Ovary (tissue), 10 donors: ENCODE data around the gene NR5A2. TPM values are rescaled to one million over a fixed set of nuclear protein-coding genes. Genes with fewer than 3 reads are reported as not detected.

Source experiments
- DNase-seq, 5 donors: peaks; one replicate each; pipeline ENCODE4 v3.0.0-alpha.2; 2019 to 2020
- H3K27ac ChIP-seq, 2 donors: fragments of 200-600 bp; one replicate each; pipeline versions ENCODE4 v1.5.1 to v1.8.0; 2019 to 2022
- H3K27me3 ChIP-seq: fragments of 200-600 bp; one replicate; pipeline ENCODE4 v1.8.0; 2022
- H3K36me3 ChIP-seq: fragments of 200-600 bp; sonication (generic); one replicate; pipeline ENCODE4 v1.5.1; 2019
- H3K4me1 ChIP-seq: one replicate; pipeline ENCODE4 v1.8.1; 2013; ENCODE audit warnings: mild to moderate bottlenecking, moderate library complexity; ENCODE audit not compliant: insufficient read depth
- H3K4me3 ChIP-seq: fragments of 200-600 bp; sonication (generic); one replicate; pipeline ENCODE4 v1.5.1; 2017
- H3K9me3 ChIP-seq, 2 donors: fragments of 200-600 bp in 1 of 2; sonication (generic) in 1 of 2; one replicate each; pipeline versions ENCODE4 v1.5.1 to v1.8.1; 2013 to 2019; ENCODE audit warnings: mild to moderate bottlenecking in 1 of 2, moderate library complexity in 1 of 2
- CTCF ChIP-seq, 3 donors: fragments of 450-650 bp in 2 of 3; fragments of 200-600 bp in 1 of 3; IDR thresholded peaks; one replicate each; pipeline versions ENCODE4 v1.5.1 to v1.8.0; 2016 to 2022; ENCODE audit warnings: antibody characterized with exemption in 3 of 3, mild to moderate bottlenecking in 1 of 3
- EP300 ChIP-seq: sonication (generic); formaldehyde crosslinking; IDR thresholded peaks from one replicate; pipeline ENCODE4 v1.6.1; 2017; ENCODE audit warnings: antibody characterized with exemption
- POLR2A ChIP-seq: fragments of 450-650 bp; IDR thresholded peaks from one replicate; pipeline ENCODE4 v1.6.1; 2017; ENCODE audit warnings: antibody characterized with exemption, mild to moderate bottlenecking, moderate library complexity
- WGBS, 3 donors: extraction: QIAGEN DNeasy Blood & Tissue Kit in 1 of 3; methylation state at CpG; one replicate each; pipeline versions ENCODE4 v1.1.5 to v1.1.7; 2013 to 2017; 5-methylcytosine and 5-hydroxymethylcytosine counted together
- intact Hi-C, 4 donors: fragments of 100-400 bp; cut with DNase I; formaldehyde crosslinking; loops; one replicate each; pipeline versions ENCODE4 v1.11.0 to v1.15.1; 2022 to 2023
- long read RNA-seq, 3 donors: library from polyadenylated mRNA in 2 of 3; unstranded in 2 of 3; transcript quantifications; one replicate each; pipeline ENCODE4 v2.0.0 and lab custom pipeline, GENCODE V29; 2021 to 2026
- polyA plus RNA-seq, 2 donors: library from polyadenylated mRNA; stranded (reverse); fragments of 200-250 nt in 1 of 2; fragments of 350-450 nt in 1 of 2; fragmentation: Illumina TruSeq in 1 of 2; extraction: RNeasy Lipid Tissue Mini Kit (QIAGEN cat#74804) in 1 of 2; gene quantifications; one replicate each; pipeline ENCODE4 v1.2.3, GENCODE V29; 2013 to 2014
- total RNA-seq, 7 donors: library from RNA; depleted of rRNA in 2 of 7; stranded (reverse); fragments of >200 nt in 2 of 7; fragmentation: NEBNext Ultra II Directional in 3 of 7; extraction: Animal tissue kit (Norgen Biotek cat#: 25700) in 3 of 7; gene quantifications; one replicate each; pipeline versions ENCODE4 v1.1.0 to v1.2.4, GENCODE V29; 2016 to 2023
- donor health status: DM: no; HTN: no; CAD: no; lungs with moderate emphysema.
- donor health status: DM: no; HTN: no; CAD: no.
- donor health status: Bipolar disorder and iron deficiency.
- donor health status: DM: yes; HTN: yes; CAD: no.
- donor health status: DM: no; HTN: no; CAD: no.
- donor health status: DM: yes; HTN: yes; CAD: no.

The NR5A2 gene
- 1 to 10 TPM; 1.5 to 6.0 (median 2.3) TPM for total RNA-seq
- 10 to 100 TPM in 1 of 2 donors, 1 to 10 TPM in 1; 4.1 to 45.8 TPM for polyA plus RNA-seq
- long read RNA-seq, donor 1 = 0 reads
- long read RNA-seq, donor 2 = 0 reads
- long read RNA-seq, donor 3, full-length matches to known transcripts = 1 of 6 reads
- long read RNA-seq, donor 3, partial matches to known transcripts = 2 of 6 reads
- long read RNA-seq, donor 3, other reads (novel, unspliced or antisense) = 3 of 6 reads

GRCh38 chr1:200027264-200027823, at the start of gene NR5A2:
Gene NR5A2, plus strand, starts transcription at chr1:200027710. Its CDS starts 138 bp downstream, at chr1:200027848.
- Histone ChIP-seq H3K4me1 (no peaks in the 10 kb centered on the region), H3K36me3 (no peaks in the 10 kb centered on the region), H3K4me3 (no peak within 1 kb of the TSS), H3K9me3 (no peaks in the 10 kb centered on the region), H3K27ac (no peak within 1 kb of the TSS), H3K27me3 (no peaks in the 10 kb centered on the region)
- no peak for DNase-seq
- no peak for TF ChIP-seq CTCF (IDR thresholded peaks at IDR 0.05)
- no peak for TF ChIP-seq POLR2A
- intact Hi-C loops = no loop called here
- WGBS, 3 donors = 78 to 96% (median 92%) methylated on average over 1 of the region's 1 CpG

DNA sequence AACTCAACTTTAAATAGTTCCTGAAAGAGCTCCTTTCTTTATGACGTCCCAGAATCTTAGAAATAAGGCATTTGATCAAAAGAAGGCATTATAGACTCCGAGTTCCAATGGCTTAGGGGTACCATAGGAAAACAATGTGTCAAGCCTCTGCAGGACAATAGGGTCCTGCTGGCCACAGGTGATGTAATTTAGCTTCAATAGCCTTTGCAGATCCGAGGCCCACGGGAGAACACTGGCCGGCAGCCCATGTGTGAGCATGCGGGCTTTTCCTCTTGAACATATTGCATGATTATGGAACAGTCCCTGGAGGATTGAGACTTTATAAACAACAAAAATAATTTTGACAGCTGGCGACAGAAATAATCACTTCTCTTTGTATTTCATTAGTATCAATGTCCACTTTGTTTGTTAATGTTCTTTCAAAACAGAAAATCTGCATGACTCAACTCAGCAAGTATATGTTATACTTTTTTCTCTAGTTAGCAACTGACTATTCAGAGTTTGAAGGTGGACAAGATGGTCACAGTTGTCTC, 49.0 kb upstream of the NR5A2 start:
- H3K4me3 ChIP-seq = no peak overlapping the region
- H3K9me3 ChIP-seq = no peaks in the 10 kb centered on the region
- no peak for DNase-seq
- no peak for TF ChIP-seq POLR2A
- TF ChIP-seq CTCF (IDR thresholded peaks at IDR 0.05) = no peak
- TF ChIP-seq EP300 = no peak
- H3K36me3 ChIP-seq = no peaks in the 10 kb centered on the region
- no peaks in the 10 kb centered on the region for H3K27me3 ChIP-seq
- no peak overlapping the region for H3K27ac ChIP-seq
- no peaks in the 10 kb centered on the region for H3K4me1 ChIP-seq
- 43 to 56% (median 53%) methylated on average over 7 of the region's 7 CpGs for WGBS, 3 donors
- intact Hi-C loops = no loop called here

- Histone ChIP-seq H3K36me3 (no peaks in the 10 kb centered on the region), H3K27me3 (no peaks in the 10 kb centered on the region), H3K4me3 (no peak overlapping the region), H3K27ac (no peak overlapping the region), H3K4me1 (no peaks in the 10 kb centered on the region), H3K9me3 (no peaks in the 10 kb centered on the region)
- 85 to 93% (median 88%) methylated on average over 1 of the region's 1 CpG for WGBS, 3 donors
- no peak for DNase-seq
- intact Hi-C loops = no loop called here
- TF ChIP-seq POLR2A = no peak
- no peak for TF ChIP-seq CTCF (IDR thresholded peaks at IDR 0.05)
- TF ChIP-seq EP300 = no peak
These were observed 48.4 kb upstream of the NR5A2 start for GRCh38 chr1:199979071-199979470.

DNA sequence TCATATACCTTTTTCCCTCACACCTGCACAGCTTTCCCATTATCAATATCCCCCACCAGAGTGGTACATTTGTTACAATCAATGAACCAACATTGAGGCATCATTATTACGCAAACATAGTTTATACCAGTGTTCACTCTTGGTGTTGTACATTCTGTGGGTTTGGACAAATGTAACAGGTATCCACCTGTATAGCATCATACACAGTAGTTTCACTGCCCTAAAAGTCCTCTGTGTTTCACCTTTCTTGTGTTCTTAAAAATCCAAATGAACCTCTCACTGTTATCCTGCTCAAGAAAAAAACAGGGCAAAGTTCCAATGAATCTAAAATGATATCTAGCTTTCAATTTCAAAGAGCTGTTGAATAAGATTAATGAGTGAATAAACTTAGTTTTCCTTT, 45.9 kb upstream of the NR5A2 start:
- Histone ChIP-seq H3K4me3 (no peak overlapping the region), H3K27ac (no peak overlapping the region), H3K36me3 (no peaks in the 10 kb centered on the region), H3K9me3 (no peaks in the 10 kb centered on the region), H3K4me1 (no peaks in the 10 kb centered on the region), H3K27me3 (no peaks in the 10 kb centered on the region)
- no peak for DNase-seq
- 96 to 100% (median 98%) methylated on average over 1 of the region's 1 CpG for WGBS, 3 donors
- TF ChIP-seq POLR2A (no peak), EP300 (no peak), CTCF (IDR thresholded peaks at IDR 0.05) (no peak)
- intact Hi-C loops = no loop called here
